ENCODE results near the gene MALSU1. TPM values are rescaled to one million over a fixed set of nuclear protein-coding genes. Genes with fewer than 3 reads are reported as not detected.
A peak's percentile ranks its signal among the peaks of the same experiment; 100 is the strongest.

Gene MALSU1
- polyA plus RNA-seq, 6 donors from 2014 or later, result 46.2 to 78.3 (median 55.1) TPM

DNA sequence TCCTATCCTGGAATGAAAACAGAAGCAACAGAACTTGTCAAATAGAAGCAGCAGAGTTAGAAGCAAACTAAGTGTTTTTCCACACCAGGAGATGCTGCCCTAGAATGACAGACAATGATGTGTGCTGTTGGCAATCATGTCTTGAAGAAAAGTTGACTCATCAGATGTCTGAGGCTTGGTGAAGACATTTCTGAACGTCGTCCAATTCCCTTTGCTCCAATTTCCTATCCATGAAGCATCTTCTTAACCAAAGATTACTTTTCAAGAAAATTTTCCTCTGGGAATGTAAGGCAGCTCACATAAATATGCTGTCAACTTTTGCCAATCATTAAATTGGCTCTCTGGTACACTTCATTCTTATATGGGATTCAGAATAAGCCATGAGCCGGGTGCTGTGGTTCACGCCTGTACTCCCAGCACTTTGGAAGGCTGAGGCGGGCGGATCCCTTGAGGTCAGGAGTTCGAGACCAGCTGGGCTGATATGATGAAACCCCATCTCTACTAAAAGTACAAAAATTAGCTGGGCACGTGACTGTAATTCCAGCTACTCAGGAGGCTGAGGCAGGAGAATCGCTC lies 34.6 kb downstream of the MALSU1 start:
- Mint-ChIP-seq H3K36me3 (no peaks in the 10 kb centered on the region), H3K4me1 (peaks cover 2 to 7% (median 4%) of the 10 kb centered on the region in 3 donors), H3K27ac (peak overlapping the region in 1 of 6 donors; percentile 32), H3K4me3 (no peak overlapping the region), H3K9me3 (no peaks in the 10 kb centered on the region), H3K27me3 (no peaks in the 10 kb centered on the region)
- no peak for DNase-seq
- ATAC-seq (ENCODE audit: low read depth in 2 of 2), result no peak

DNA sequence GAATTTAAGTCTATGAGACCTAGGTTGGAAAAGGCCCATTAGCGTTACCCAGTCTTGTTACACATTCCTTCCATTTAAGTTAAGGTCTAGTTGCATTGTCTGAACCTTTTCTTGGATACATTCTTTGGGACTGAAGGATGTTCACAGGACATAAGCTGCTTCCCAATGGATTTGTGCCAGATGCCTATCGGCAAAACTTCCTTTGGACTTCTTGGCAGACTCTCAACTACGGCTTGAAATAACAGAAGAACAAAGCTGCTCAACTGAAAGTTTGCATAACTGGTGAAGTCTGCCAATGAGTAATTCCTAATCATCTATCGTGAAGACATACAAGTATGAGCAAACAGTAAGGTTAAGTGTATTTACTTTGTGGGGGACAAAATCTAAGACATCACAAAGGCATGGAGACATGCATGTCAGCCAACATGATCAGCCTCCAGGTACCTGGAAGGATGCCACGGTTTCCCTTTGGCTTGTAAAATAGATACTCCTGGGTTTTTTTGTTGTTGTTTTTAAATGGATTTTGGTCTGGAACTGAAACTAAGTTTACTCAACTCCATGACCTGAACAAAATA lies 35.4 kb downstream of the MALSU1 start:
- Mint-ChIP-seq H3K4me3 (no peak overlapping the region), H3K27ac (no peak overlapping the region), H3K27me3 (no peaks in the 10 kb centered on the region), H3K4me1 (peaks cover 2 to 7% (median 4%) of the 10 kb centered on the region in 3 donors), H3K9me3 (no peaks in the 10 kb centered on the region), H3K36me3 (no peaks in the 10 kb centered on the region)
- ATAC-seq (ENCODE audit: low read depth in 2 of 2) (no peak), DNase-seq (no peak)

DNA sequence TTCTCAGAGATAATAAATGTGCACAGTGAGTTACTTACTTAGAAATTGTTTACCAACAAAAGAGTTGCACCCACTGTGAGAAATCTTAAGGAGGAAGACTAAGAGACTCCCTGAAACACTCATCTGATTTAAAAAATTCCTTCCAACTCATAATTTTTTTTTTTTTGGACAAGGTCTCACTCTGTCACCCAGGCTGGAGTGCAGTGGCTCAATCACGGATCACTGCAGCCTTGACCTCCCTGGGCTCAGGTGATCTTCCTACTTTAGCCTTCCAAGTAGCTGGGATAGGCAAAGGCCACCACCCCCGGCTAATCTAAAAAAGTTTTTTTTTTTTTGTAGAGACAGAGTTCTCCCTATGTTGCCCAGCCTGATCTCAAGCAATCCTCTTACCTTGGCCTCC lies 36.0 kb downstream of the MALSU1 start:
- Mint-ChIP-seq H3K36me3 (no peaks in the 10 kb centered on the region), H3K4me3 (no peak overlapping the region), H3K27ac (no peak overlapping the region), H3K4me1 (peaks cover 2 to 7% (median 4%) of the 10 kb centered on the region in 3 donors), H3K9me3 (no peaks in the 10 kb centered on the region), H3K27me3 (no peaks in the 10 kb centered on the region)
- no peak for DNase-seq
- ATAC-seq (ENCODE audit: low read depth in 2 of 2), result no peak

DNA sequence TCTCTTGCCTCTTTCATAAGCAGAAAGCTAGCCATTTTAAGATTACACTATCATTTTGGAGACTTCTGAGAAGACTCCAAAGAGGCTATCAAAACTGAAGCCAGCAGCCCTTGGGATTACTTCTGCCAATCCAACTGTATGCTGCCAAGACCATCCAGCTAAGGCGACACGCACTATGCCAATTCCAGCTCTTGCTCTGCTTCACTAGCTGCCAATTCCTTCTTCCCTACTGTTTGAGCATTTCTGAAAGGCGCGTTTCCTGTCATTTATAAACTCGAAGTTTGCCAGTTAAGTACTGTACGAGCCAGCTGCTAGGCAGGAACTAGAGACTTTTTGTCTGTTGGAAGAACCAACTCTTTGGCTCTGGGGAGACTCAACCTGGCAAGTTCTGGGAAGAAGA lies 36.5 kb downstream of the MALSU1 start:
- Mint-ChIP-seq H3K27ac (no peak overlapping the region), H3K4me1 (peaks cover 2 to 7% (median 4%) of the 10 kb centered on the region in 3 donors), H3K36me3 (no peaks in the 10 kb centered on the region), H3K9me3 (no peaks in the 10 kb centered on the region), H3K27me3 (no peaks in the 10 kb centered on the region), H3K4me3 (peak overlapping the region in 1 of 8 donors; percentile 17)
- no peak for ATAC-seq (ENCODE audit: low read depth in 2 of 2)
- DNase-seq, result no peak

DNA sequence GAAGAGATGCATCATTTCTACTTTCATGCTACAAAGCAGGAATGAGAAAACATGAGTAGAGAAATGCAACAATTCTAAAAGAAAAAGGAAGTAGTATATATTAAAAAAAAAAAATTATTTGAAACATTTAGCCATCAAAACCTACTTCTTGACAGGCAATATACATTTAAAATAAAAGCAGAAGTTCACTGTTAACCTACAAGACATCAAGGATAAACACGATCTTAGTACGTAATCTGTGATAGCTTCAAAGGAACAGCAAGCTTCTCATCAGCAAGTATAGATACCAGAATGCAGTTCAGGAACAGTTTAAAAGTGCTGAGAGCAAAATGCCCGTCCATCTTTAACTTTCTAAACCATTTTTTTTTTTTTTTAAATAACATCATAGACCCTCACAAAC lies 36.9 kb downstream of the MALSU1 start:
- DNase-seq, result no peak
- Mint-ChIP-seq H3K9me3 (no peaks in the 10 kb centered on the region), H3K27me3 (no peaks in the 10 kb centered on the region), H3K36me3 (no peaks in the 10 kb centered on the region), H3K4me3 (peak overlapping the region in 1 of 8 donors; percentile 17), H3K4me1 (peaks cover 2 to 7% (median 4%) of the 10 kb centered on the region in 3 donors), H3K27ac (no peak overlapping the region)
- peak in 1 of 2 donors; percentile 45 for ATAC-seq (ENCODE audit: low read depth in 2 of 2)

DNA sequence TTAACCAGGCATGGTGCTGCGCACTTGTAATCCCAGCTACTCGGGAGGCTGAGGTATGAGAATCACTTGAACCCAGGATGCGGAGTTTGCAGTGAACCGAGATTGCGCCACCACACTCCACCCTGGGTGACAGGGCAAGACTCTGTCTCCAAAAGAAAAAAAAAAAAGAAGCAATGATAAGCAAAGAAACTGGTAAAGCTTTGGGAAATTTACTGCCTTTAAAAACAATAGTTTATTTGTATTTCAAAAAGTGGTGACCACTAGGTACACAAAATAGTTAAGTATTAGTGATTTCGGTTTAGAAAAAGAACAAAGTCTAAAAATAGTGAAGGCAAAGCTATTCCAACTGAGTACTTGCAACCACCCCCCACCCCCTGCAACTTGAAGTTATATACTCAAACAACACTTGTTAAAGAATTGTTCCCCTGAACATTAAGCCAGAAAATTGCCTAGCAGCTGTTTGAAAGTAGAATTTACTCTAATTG lies 37.7 kb downstream of the MALSU1 start:
- DNase-seq (no peak), ATAC-seq (ENCODE audit: low read depth in 2 of 2) (no peak)
- Mint-ChIP-seq H3K4me3 (no peak overlapping the region), H3K4me1 (peaks cover 2 to 7% (median 4%) of the 10 kb centered on the region in 3 donors), H3K9me3 (no peaks in the 10 kb centered on the region), H3K36me3 (no peaks in the 10 kb centered on the region), H3K27me3 (no peaks in the 10 kb centered on the region), H3K27ac (no peak overlapping the region)

DNA sequence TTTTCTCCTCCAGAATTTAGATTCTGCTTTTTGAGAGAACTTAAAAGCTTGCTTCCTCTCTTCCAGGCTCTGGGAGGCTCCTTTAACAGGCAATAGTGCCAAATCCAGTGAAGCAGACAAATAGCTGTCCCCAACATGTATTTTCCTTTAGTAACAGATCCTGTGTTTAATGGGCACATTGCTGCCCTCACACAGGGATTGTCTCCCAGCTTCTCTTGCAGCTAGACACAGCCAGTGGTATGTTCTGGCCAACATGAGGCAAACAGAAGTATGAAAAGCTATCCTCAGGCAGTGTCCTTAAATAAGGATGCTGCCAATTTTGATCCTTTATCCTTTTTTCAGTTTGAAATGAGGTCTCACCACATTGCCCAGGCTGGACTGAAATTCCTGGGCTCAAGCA lies 38.2 kb downstream of the MALSU1 start:
- DNase-seq (no peak), ATAC-seq (ENCODE audit: low read depth in 2 of 2) (no peak)
- Mint-ChIP-seq H3K9me3 (no peaks in the 10 kb centered on the region), H3K4me3 (no peak overlapping the region), H3K27ac (no peak overlapping the region), H3K36me3 (no peaks in the 10 kb centered on the region), H3K27me3 (no peaks in the 10 kb centered on the region), H3K4me1 (peaks cover 2 to 7% (median 4%) of the 10 kb centered on the region in 3 donors)

DNA sequence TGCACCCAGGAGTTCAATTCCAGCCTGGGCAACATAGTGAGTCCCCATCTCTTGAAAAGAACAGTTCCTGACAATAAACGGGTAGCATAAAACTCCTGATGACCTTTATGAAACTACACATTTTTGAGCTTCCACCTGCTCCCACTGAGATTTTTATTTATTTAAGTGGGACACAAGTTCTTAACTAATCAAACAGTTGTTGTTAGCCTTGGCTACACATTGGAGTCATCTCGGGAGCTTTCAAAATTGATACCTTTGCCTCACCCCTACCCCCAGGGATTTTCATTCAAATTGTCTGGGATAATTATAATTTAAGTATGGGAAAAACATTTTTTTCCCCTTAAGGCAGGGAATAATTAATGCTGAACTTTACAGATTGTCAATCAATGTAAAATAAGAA lies 39.3 kb downstream of the MALSU1 start:
- no peaks in the 10 kb centered on the region for H3K9me3 Mint-ChIP-seq
- H3K4me1 Mint-ChIP-seq, result peaks cover 2 to 7% (median 4%) of the 10 kb centered on the region in 3 donors
- H3K36me3 Mint-ChIP-seq, result no peaks in the 10 kb centered on the region
- no peak for ATAC-seq (ENCODE audit: low read depth in 2 of 2)
- no peak overlapping the region for H3K27ac Mint-ChIP-seq
- no peak overlapping the region for H3K4me3 Mint-ChIP-seq
- no peaks in the 10 kb centered on the region for H3K27me3 Mint-ChIP-seq
- DNase-seq, result no peak

DNA sequence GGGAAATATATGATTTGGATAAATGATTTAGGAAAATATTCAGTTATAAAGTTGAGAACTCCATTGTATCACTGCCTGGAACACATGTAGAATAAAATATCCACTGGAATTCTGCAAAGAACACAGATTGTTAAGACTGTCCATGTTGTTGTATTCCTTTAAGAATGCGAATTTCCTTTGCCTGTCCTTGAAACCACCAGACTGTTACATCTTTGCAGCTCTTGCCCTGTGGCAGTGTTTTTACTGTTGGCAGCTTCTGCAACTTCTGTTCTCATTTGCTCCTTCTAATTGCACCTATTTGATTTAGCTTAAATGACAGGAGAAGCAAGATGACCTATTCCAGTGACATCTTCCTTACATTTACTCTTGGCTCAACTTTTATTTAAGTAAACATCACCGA lies 39.7 kb downstream of the MALSU1 start:
- ATAC-seq (ENCODE audit: low read depth in 2 of 2) (no peak), DNase-seq (no peak)
- H3K27me3 Mint-ChIP-seq, result no peaks in the 10 kb centered on the region
- H3K9me3 Mint-ChIP-seq, result no peaks in the 10 kb centered on the region
- H3K27ac Mint-ChIP-seq, result no peak overlapping the region
- H3K4me3 Mint-ChIP-seq, result no peak overlapping the region
- H3K36me3 Mint-ChIP-seq, result no peaks in the 10 kb centered on the region
- H3K4me1 Mint-ChIP-seq, result peaks cover 2 to 7% (median 4%) of the 10 kb centered on the region in 3 donors

DNA sequence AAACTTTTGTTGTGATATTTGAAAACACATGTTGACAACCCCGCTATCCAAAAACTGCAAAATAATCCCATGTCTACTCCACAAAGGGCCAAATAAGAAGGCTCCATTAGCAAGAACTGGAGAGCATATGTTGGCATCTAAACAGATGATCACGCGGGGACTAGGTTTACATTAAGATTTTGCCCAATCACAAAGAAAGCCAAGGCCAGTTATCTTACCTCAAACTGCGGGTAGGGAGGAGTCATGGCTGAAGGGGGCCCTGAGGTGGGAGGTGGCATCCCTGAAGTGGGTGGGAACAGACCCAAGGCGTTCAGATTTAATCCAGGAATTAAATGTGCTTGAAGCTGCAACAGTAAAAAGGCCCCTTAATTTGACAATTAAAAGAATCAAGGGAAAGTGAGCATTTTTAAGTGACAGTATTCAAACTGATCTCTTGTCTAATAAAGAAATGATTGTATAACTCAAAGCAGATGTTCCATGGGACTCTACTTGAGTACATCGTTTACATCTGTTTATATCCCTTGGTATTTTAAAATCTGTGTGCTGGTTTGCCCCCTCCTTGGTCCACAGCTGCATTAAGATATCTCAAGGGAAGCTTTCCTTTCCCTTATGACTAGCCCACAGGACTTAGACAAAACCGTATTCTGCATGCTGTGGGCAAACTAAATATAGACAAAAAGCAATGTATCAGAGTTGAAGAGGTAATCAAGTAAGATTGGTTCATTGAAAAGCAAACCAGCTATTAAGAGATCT lies 42.9 kb downstream of the MALSU1 start:
- no peaks in the 10 kb centered on the region for H3K27me3 Mint-ChIP-seq
- no peaks in the 10 kb centered on the region for H3K9me3 Mint-ChIP-seq
- H3K27ac Mint-ChIP-seq, result peak overlapping the region in 1 of 6 donors; percentile 24
- H3K4me1 Mint-ChIP-seq, result peaks cover 16 to 22% (median 17%) of the 10 kb centered on the region in 3 donors
- no peak for DNase-seq
- no peak for ATAC-seq (ENCODE audit: low read depth in 2 of 2)
- no peaks in the 10 kb centered on the region for H3K36me3 Mint-ChIP-seq
- peak overlapping the region in 1 of 8 donors; percentile 29 for H3K4me3 Mint-ChIP-seq

DNA sequence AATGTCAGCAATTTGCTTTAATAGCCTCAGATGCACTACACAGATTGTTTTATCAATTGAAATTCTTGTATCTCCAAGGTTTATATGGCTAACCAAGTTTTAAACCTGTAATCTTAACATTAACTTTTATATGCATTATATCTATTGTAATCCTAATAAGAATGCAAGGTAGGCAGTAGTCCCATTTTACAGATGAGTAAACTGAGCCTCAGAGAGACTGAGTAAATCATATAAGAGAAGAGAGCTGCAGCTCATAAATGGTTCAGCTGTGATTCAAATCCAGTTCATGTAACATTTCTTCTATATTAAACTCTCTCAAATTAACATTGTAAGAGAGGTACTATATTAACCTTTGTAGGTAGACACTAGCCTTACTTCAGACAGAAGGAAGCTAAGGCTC lies 44.0 kb downstream of the MALSU1 start:
- DNase-seq (no peak), ATAC-seq (ENCODE audit: low read depth in 2 of 2) (no peak)
- Mint-ChIP-seq H3K9me3 (no peaks in the 10 kb centered on the region), H3K27ac (no peak overlapping the region), H3K4me3 (no peak overlapping the region), H3K4me1 (peaks cover 25 to 30% (median 26%) of the 10 kb centered on the region in 3 donors), H3K36me3 (no peaks in the 10 kb centered on the region), H3K27me3 (no peaks in the 10 kb centered on the region)

DNA sequence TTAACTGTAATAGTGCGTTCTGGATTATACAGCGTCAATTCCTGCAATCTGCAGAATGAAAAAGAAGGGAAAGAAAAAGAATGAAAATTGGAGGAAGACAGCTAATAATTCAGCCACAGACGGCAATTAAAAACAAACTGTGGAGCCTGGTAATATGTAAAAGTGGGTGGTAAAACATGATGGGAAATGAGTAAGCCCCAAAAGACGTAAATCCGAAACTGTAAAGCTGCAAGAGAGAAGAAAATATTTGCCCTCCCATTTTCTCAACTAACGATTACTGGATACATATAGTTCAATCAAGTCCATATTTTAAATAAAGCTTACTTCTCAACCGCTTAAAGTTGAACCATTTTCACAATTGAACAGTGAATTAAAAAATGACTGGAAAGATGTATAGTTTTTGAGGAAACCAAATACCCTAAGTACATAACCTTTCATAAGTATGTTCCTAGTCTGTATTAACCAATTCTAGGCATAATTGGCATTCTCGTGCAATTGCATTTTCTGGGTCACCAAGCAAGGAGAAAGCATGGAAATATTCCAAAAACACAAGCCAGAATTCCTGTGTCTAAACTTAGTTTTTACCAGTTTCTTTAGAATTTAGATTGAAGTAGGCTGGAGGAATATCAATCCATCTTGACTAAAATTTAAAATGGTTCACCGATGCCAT lies 44.8 kb downstream of the MALSU1 start:
- H3K36me3 Mint-ChIP-seq, result no peaks in the 10 kb centered on the region
- H3K27me3 Mint-ChIP-seq, result no peaks in the 10 kb centered on the region
- peak overlapping the region in 1 of 8 donors; percentile 30 for H3K4me3 Mint-ChIP-seq
- ATAC-seq (ENCODE audit: low read depth in 2 of 2), result no peak
- H3K27ac Mint-ChIP-seq, result no peak overlapping the region
- DNase-seq, result no peak
- H3K4me1 Mint-ChIP-seq, result peaks cover 25 to 30% (median 26%) of the 10 kb centered on the region in 3 donors
- H3K9me3 Mint-ChIP-seq, result no peaks in the 10 kb centered on the region

DNA sequence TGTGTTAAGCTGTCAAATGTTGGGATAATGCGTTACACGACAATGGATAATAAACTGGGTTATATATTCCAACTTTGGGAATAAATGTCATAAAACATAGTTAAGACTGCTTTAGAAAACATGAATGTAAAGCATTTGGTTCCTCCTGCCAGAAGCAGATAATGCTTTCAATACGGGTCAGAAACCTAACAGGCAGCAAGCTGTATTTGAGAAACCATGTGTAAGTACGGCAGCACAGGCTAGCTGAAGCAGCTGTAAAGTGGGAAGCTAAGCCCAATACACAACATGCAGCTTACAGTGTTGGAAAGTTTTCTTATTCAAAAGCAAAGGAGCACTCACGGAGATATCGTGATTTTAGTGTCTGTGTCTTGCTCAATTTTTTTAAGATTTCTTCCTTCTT lies 46.5 kb downstream of the MALSU1 start:
- peak overlapping the region; percentile 82 to 94 (median 92) for H3K4me3 Mint-ChIP-seq
- no peaks in the 10 kb centered on the region for H3K9me3 Mint-ChIP-seq
- no peaks in the 10 kb centered on the region for H3K27me3 Mint-ChIP-seq
- H3K4me1 Mint-ChIP-seq, result peaks cover 25 to 30% (median 26%) of the 10 kb centered on the region in 3 donors
- no peaks in the 10 kb centered on the region for H3K36me3 Mint-ChIP-seq
- ATAC-seq (ENCODE audit: low read depth in 2 of 2) (peak; percentile 34 to 44), DNase-seq (no peak)
- peak overlapping the region; percentile 30 to 97 (median 87) for H3K27ac Mint-ChIP-seq
